Keratinocyte (primary cell): ENCODE measurements around the gene BNC2.

Source experiments
- CTCF ChIP-seq, 3 experiments: IDR thresholded peaks in 1 of 3; conservative IDR thresholded peaks in 1 of 3; optimal IDR thresholded peaks in 1 of 3; 2 replicates in 2 of 3; 3 replicates in 1 of 3; pipeline versions ENCODE3 to v1.5.1; 2011; ENCODE audit warnings: low read length in 3 of 3, mild to moderate bottlenecking in 3 of 3, moderate library complexity in 2 of 3, control low read depth in 1 of 3, inconsistent platforms in 1 of 3; ENCODE audit not compliant: insufficient read depth in 2 of 3; ENCODE audit errors: extremely low read depth in 1 of 3
- EZH2 ChIP-seq: IDR thresholded peaks from one replicate; pipeline ENCODE4 v1.6.1; 2012; ENCODE audit warnings: inconsistent platforms, mild to moderate bottlenecking, low read length, moderate library complexity

DNA sequence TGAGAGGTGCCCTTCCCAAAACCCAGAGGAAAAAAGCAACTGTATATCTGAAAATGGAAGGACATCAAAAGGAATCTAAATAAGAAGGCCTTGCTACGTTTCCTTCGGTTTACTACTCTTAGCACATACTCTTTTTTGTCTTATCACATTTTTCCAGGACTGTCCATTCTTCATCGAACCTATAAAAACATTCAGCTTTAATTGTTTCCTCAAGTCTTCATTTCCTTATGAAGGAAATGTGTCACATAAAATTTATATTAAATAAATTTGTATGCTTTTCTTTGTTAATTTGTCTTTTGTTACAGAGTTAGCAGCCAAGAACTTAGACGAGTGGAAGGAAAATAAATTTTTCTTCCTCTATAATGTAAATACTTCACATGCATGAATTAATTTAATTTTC is 255.0 kb downstream of the BNC2 start:
- no peak for TF ChIP-seq CTCF (optimal IDR thresholded peaks at IDR 0.05 in 1 of 3, IDR thresholded peaks at IDR 0.05 in 1 of 3, conservative IDR thresholded peaks at IDR 0.05 in 1 of 3; ENCODE audit: extremely low read depth in 1 of 3, insufficient read depth in 2 of 3, low read length in 3 of 3)
- TF ChIP-seq EZH2 = no peak
